Lung (tissue), 12 donors: ENCODE results near the gene MPZL1. TPM values are rescaled to one million over a fixed set of nuclear protein-coding genes. Genes with fewer than 3 reads are reported as not detected.

Source experiments
- ATAC-seq: fragments of 200-7000 bp; cut with Tn5 transposase; one replicate; pipeline ENCODE4 v1.9.1; 2020; ENCODE audit warnings: moderate number of reproducible peaks; ENCODE audit not compliant: insufficient read depth, low FRiP score
- DNase-seq, 3 donors: peaks; one replicate each; pipeline ENCODE4 v3.0.0-alpha.2; 2013 to 2017
- H3K27ac ChIP-seq, 2 donors: one replicate each; pipeline ENCODE4 v1.5.1; 2013; ENCODE audit warnings: mild to moderate bottlenecking in 2 of 2, moderate library complexity in 2 of 2, control low read depth in 1 of 2, inconsistent platforms in 1 of 2, low read depth in 1 of 2, low read length in 1 of 2
- H3K27me3 ChIP-seq, 3 donors: one replicate each; pipeline ENCODE4 v1.5.1; 2013; ENCODE audit warnings: low read length in 2 of 3; ENCODE audit not compliant: control insufficient read depth in 3 of 3, insufficient read depth in 3 of 3
- H3K36me3 ChIP-seq, 4 donors: one replicate each; pipeline ENCODE4 v1.5.1; 2013; ENCODE audit warnings: low read length in 4 of 4, mild to moderate bottlenecking in 1 of 4, moderate library complexity in 1 of 4; ENCODE audit not compliant: control insufficient read depth in 4 of 4, insufficient read depth in 4 of 4
- H3K4me1 ChIP-seq, 5 donors: one replicate each; pipeline ENCODE4 v1.5.1; 2013; ENCODE audit warnings: low read length in 5 of 5, mild to moderate bottlenecking in 2 of 5, moderate library complexity in 1 of 5; ENCODE audit not compliant: control insufficient read depth in 5 of 5, insufficient read depth in 5 of 5
- H3K4me3 ChIP-seq: one replicate; pipeline ENCODE4 v1.5.1; 2013; ENCODE audit warnings: mild to moderate bottlenecking, control low read depth, moderate library complexity
- H3K9ac ChIP-seq, 2 donors: one replicate each; pipeline ENCODE4 v1.5.1; 2013; ENCODE audit warnings: low read length in 2 of 2, control low read depth in 1 of 2; ENCODE audit not compliant: insufficient read depth in 1 of 2
- H3K9me3 ChIP-seq, 4 donors: one replicate each; pipeline ENCODE4 v1.5.1; 2013; ENCODE audit warnings: low read length in 3 of 4, mild to moderate bottlenecking in 1 of 4, moderate library complexity in 1 of 4; ENCODE audit not compliant: control insufficient read depth in 4 of 4, insufficient read depth in 3 of 4
- WGBS, 2 donors: extraction: QIAGEN DNeasy Blood & Tissue Kit; methylation state at CpG; one replicate each; pipeline ENCODE4 v1.1.7; 2013; 5-methylcytosine and 5-hydroxymethylcytosine counted together
- polyA plus RNA-seq, 2 donors: library from polyadenylated mRNA; stranded (reverse); fragments of 200-250 nt; gene quantifications; one replicate each; pipeline ENCODE4 v1.2.1, GENCODE V29; 2013
- total RNA-seq, 2 donors: library from RNA; depleted of rRNA in 1 of 2; stranded (reverse); fragments of >200 nt in 1 of 2; gene quantifications; one replicate each; pipeline ENCODE4 v1.2.1, GENCODE V29; 2014 to 2021
- TF ChIP-seq, protein P1 (sequence below): IDR thresholded peaks from 2 replicates; pipeline ENCODE4 v1.5.1; 2012; ENCODE audit warnings: mild to moderate bottlenecking; ENCODE audit errors: control extremely low read depth, extremely low read depth
- donor health status: control.
- donor health status: control.
- donor health status: Bipolar disorder and iron deficiency.
- donor health status: healthy.
- donor health status: DM: yes; HTN: yes; CAD: no.

The MPZL1 gene
- total and polyA plus RNA-seq, 4 donors = 25.3 to 116 (median 77.0) TPM

DNA sequence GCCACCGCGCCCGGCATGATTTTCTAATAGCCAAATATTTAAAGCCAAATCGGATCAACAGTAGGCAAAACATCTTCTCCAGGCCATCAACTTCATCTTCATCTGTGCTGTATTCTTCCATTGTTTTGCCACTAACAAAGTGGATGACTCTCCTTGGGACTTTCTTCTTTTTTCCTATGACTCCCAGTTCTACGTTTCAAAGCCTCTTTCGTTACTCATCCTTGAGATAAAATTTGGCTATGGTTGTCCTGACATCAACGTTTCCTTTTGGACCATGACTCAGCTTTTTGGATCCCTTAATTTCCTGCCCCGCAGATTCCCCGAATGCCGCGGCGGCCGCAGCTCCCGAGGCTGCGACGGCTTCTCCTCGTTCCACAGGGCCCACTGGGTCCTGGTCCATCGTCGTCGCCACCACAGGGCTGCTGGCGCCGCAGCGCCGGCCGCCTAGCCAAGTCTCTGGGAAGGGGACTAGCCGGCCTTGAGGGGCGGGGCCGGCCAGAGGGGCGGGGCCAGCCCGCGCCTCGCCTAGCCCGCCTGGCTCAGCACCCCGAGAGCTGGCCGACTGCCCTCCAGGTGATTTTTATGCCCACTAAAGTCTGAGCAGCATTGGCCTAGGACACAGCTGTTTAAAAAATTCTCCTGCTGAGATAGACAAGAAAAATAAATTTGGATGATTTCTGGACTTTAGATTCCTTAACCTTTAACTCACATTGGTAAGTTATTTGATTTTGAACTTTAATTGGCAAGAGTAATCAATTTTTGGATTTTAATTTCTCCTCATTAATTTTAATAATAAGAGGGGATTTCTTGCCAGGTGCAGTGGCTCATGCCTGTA lies 98.3 kb downstream of the MPZL1 start:
- Histone ChIP-seq H3K27ac (peak overlapping the region; percentile 35 to 75), H3K4me1 (no peaks in the 10 kb centered on the region), H3K9me3 (peaks cover 0 to 1% (median 0%) of the 10 kb centered on the region in 4 donors), H3K27me3 (no peaks in the 10 kb centered on the region), H3K4me3 (no peak overlapping the region), H3K36me3 (no peaks in the 10 kb centered on the region), H3K9ac (no peak overlapping the region)
- WGBS, 2 donors = 12% methylated on average over 35 of the region's 35 CpGs
- ATAC-seq = peak; percentile 86
- peak; percentile 51 to 60 (median 55) for DNase-seq
- TF ChIP-seq, protein P1, sequence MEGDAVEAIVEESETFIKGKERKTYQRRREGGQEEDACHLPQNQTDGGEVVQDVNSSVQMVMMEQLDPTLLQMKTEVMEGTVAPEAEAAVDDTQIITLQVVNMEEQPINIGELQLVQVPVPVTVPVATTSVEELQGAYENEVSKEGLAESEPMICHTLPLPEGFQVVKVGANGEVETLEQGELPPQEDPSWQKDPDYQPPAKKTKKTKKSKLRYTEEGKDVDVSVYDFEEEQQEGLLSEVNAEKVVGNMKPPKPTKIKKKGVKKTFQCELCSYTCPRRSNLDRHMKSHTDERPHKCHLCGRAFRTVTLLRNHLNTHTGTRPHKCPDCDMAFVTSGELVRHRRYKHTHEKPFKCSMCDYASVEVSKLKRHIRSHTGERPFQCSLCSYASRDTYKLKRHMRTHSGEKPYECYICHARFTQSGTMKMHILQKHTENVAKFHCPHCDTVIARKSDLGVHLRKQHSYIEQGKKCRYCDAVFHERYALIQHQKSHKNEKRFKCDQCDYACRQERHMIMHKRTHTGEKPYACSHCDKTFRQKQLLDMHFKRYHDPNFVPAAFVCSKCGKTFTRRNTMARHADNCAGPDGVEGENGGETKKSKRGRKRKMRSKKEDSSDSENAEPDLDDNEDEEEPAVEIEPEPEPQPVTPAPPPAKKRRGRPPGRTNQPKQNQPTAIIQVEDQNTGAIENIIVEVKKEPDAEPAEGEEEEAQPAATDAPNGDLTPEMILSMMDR = no peak

DNA sequence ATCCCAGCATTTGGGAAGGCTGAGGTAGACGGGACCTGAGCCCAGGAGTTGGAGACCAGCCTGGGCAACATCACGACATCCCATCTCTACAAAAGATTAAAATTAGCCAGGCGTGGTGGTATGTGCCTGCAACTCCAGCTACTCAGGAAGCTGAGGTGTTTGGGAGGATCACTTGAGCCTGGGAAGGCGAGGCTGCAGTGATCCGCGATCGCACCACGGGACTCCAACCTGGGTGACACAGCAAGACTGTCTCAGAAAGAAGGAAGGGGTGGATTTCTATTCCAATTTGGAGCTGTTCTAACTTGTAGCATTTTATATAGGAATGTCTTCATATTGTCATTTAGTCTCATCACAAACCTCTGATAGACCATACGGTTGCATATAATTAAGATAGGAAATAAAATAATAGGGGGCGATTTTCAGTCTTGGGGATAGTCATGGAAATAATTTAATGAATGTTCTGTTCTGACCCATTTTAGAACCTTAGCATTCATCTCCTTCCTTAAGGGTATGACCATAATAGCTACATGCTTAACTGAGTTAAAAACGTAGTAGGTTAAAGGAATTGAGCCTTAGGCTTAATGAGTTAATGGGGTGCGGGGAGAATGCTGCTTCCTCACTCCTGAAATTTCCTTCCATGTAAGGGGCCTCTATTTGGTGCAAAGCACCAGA lies 99.0 kb downstream of the MPZL1 start:
- H3K27ac ChIP-seq = peak overlapping the region in 1 of 2 donors; percentile 75
- 93% methylated on average over 12 of the region's 12 CpGs for WGBS, 2 donors
- no peaks in the 10 kb centered on the region for H3K27me3 ChIP-seq
- no peaks in the 10 kb centered on the region for H3K36me3 ChIP-seq
- TF ChIP-seq, protein P1 = no peak
- no peaks in the 10 kb centered on the region for H3K4me1 ChIP-seq
- ATAC-seq = no peak
- no peak overlapping the region for H3K4me3 ChIP-seq
- no peak for DNase-seq
- peaks cover 0 to 1% (median 0%) of the 10 kb centered on the region in 4 donors for H3K9me3 ChIP-seq
- H3K9ac ChIP-seq = no peak overlapping the region

DNA sequence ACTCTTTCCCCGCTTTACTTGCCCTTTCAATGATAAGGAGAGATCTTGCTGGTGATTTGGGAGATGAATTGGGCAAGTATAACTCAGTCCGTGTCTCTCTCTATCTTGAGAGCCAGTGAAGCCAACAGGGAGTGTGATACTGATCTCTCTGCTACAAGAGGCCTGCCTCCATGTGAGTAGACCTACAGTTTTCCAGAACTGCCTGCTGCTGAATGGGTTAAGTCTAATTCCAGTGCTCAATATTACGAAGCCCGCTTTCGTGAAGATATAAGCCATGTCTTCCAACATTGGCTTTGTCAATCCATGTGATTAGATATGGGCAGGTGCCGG lies 99.5 kb downstream of the MPZL1 start:
- WGBS, 2 donors = 95 to 98% methylated on average over 6 of the region's 6 CpGs
- H3K4me1 ChIP-seq = no peaks in the 10 kb centered on the region
- H3K9me3 ChIP-seq = peaks cover 0 to 1% (median 0%) of the 10 kb centered on the region in 4 donors
- H3K4me3 ChIP-seq = no peak overlapping the region
- DNase-seq (no peak), ATAC-seq (no peak)
- no peak overlapping the region for H3K27ac ChIP-seq
- TF ChIP-seq, protein P1 = no peak
- H3K27me3 ChIP-seq = no peaks in the 10 kb centered on the region
- no peak overlapping the region for H3K9ac ChIP-seq
- no peaks in the 10 kb centered on the region for H3K36me3 ChIP-seq
